Dermis microvascular lymphatic vessel endothelial cell (primary cell): ENCODE data around the gene SEPTIN7. TPM values are rescaled to one million over a fixed set of nuclear protein-coding genes. Genes with fewer than 3 reads are reported as not detected.

Source experiments
- DNase-seq, 2 donors: peaks; one replicate each; pipeline versions ENCODE4 v3.0.0 to v3.0.0-alpha.2; 2010; ENCODE audit warnings: low read depth in 2 of 2
- total RNA-seq: library from RNA; depleted of rRNA; stranded (reverse); fragments of >200 nt; gene quantifications from 2 replicates; pipeline ENCODE4 v1.2.1, GENCODE V29; 2014

SEPTIN7 gene
- total RNA-seq, 1 donor from 2014 or later, result 96.0 TPM

- no peak for DNase-seq
Measured at GRCh38 chr7:35787925-35788324, 12.9 kb upstream of the SEPTIN7 start.

GRCh38 chr7:35792472-35792871, 8.4 kb upstream of the SEPTIN7 start:
- DNase-seq, result peak; percentile 33 to 77

DNA sequence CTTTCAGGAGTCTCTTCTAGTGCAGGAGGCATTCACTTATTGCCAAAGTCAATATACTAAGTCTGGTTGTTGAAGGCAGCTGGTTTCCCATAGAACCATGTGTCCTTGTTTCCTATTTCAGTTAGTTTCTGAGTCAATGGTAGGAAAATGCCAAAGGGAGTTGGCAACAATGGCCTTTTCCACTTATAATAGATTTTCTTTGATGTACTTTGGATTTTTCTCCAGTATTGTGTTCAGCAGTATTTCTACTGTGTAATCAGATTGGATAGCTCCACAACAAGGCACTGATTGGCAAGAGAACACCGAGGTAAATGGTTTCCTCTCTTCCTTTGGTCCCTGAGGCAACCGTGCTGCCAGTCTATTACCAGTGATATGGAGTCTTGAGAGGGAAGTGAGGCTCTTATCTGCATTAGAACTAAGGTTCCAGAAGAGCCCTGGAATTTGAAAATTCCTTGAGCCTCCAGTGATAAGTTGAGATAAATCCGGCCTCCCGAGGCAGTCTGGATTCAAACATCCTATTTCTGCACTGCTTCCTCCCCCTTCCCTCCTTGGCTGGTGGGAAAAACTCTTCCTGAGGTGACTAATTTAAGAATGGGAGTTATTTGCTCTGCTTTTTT, 7.9 kb upstream of the SEPTIN7 start:
- peak; percentile 83 to 87 for DNase-seq

- no peak for DNase-seq
Measured at GRCh38 chr7:35797311-35797710, 3.5 kb upstream of the SEPTIN7 start.

DNA sequence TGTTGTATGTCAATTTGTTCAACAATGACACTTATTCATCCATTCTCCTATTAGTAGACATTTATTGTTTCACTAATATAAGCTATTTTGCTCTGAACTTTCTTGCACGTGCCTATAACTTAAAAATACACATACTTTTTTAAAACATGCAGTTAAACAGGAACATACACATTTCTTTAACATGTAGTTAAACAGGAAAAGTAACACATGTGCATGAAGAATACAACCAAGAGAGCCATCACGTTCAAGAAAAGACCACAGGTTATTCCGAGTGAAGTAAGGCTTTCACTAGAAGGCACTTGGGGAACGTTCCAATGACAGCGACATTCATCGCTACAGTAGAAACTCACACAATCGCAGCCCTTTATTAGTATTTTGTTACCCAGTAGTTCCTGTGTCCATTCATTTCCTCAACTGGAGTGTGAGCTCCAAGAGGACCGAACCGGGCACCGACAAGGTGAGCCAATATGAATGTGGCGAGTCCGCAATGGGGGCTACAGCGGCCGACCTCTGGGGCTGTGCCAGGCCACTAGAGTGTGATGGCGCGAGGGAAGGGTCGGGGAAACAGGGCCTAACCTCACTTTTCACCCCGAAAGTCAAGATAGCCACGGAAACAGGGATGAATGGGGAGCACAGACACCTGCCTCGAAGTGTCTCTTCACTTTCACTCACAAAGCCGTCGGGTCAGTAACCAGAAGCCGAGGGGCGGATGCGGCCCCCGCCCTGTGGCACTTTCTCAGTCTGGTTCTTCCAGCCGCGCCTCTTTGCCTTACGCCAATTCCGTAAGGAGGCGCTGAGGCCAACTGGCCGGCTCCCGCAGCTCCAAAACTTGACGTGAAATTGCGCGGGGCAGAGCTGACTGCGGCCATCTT, 775 bp upstream of the SEPTIN7 start:
- DNase-seq, result peak in 1 of 2 donors; percentile 85

- peak in 1 of 2 donors; percentile 63 for DNase-seq
Measured at GRCh38 chr7:35801392-35802101, 690 bp downstream of the SEPTIN7 start.

GRCh38 chr7:35802102-35802466, 1.2 kb downstream of the SEPTIN7 start:
- no peak for DNase-seq

DNA sequence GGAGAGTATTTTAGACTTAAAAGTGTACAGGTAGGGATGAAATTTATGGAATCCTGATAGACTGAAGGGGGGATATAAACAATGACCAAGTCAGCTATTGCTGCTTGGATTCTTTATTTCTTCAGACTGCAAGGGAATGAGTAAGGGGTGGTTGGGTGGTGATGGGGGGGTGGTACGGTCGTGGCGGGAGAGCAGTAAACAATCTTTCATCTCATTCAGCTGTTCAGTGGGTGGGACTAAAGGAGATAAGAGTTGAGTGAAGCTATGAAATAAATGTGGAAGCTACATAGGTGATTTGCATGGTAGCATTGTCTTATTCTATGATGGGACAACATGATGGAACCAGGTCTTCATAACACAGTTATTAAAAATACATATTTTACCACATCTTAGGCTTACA, 1.8 kb downstream of the SEPTIN7 start:
- peak in 1 of 2 donors; percentile 28 for DNase-seq

- no peak for DNase-seq
Measured at GRCh38 chr7:35804231-35804970, 3.5 kb downstream of the SEPTIN7 start.

DNA sequence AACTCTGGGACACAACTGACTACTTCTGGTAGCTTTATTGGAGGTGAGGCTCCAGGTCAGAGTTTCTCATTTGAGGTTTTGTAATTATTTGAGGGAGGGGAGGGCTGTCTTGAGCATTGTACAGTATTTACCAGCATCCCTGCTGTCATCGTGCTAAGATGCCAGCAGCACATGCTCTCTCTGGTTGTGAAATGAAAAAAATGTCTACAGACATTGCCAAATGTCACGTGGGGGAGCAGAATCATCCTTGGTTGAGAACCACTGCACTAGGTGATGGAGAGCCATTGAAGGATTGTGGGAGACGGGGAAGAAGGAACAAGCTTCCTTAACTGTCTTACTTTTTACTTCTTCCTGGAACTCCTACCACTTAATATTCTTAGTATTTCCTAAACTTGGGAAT, 5.0 kb downstream of the SEPTIN7 start:
- no peak for DNase-seq

GRCh38 chr7:35816514-35816913, 15.7 kb downstream of the SEPTIN7 start:
- no peak for DNase-seq

DNA sequence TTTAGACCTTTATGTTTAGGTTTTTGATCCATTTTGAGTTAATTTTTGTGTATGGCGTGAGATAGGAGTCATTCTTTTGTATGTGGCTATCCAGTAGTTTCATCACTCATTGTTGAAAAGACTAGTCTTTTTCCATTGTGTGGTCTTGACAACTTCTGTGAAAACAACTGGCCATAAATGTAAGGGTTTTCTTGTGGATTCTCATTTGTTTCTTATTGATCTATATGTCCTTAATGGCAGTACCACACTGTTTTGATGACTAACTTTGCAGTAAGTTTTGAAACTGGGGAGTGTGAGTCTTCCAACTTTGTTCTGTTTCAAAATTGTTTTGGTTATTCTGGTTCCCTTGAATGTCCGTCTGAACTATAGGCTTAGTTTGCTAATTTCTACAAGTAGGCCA, 16.3 kb downstream of the SEPTIN7 start:
- no peak for DNase-seq

GRCh38 chr7:35817930-35818329, 17.1 kb downstream of the SEPTIN7 start:
- no peak for DNase-seq

GRCh38 chr7:35818513-35818912, 17.7 kb downstream of the SEPTIN7 start:
- no peak for DNase-seq

DNA sequence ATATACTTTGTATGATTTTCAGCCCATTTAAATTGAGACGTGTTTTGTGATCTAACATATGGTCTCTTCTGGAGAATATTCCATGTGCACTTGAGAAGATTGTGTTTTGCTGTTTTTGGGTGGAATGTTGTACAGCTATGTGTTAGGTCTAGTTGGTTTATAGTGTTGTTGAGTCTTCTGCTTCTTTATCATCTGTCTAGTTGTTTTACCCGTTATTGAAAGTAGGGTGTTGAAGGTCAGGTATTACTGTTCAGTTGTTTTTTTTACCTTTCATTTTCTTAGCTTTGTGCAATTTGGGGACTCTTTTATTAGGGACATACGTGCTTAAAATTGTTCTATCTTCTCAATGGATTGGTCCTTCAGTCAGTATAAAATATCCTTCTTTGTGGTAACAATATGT, 18.5 kb downstream of the SEPTIN7 start:
- no peak for DNase-seq

GRCh38 chr7:35819954-35820703, 19.3 kb downstream of the SEPTIN7 start:
- no peak for DNase-seq

DNA sequence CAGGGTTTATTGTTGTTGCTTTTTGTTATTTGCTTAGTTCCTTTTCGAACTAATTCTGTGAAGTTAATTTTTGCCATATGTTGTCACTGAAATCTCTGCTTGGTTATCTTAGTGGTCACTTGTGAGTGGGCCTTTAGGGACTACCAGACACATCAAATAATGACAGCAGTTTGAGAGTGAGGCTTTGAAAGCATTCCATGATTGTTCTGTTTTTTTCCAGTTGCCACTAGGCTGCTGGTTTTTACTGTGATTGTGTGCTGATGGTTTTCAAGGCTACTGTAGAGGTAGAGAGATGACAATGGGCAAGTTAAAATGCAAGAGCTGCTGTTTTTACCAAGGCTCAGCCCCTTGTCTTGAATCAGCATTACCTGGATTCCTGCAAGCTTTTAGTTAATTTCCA, 20.0 kb downstream of the SEPTIN7 start:
- no peak for DNase-seq

DNA sequence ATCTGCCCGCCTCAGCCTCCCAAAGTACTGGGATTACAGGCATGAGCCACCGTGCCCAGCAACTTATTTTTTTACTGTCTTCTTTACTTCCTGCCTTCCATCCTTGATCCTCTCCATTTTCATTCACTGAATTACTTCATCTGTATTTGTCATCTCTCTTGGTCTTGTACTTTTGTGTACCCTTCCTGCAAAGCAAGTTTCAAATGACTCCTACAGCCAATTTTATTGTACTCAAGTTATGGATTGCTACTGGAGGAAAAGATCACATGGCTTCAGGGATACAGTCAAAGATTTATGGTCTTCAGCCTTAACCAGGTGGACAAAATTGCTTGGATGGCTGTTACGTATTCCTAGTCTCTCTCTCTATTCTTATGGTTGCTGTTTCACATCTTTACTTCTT, 22.6 kb downstream of the SEPTIN7 start:
- no peak for DNase-seq

- no peak for DNase-seq
Measured at GRCh38 chr7:35825974-35826373, 25.1 kb downstream of the SEPTIN7 start.

DNA sequence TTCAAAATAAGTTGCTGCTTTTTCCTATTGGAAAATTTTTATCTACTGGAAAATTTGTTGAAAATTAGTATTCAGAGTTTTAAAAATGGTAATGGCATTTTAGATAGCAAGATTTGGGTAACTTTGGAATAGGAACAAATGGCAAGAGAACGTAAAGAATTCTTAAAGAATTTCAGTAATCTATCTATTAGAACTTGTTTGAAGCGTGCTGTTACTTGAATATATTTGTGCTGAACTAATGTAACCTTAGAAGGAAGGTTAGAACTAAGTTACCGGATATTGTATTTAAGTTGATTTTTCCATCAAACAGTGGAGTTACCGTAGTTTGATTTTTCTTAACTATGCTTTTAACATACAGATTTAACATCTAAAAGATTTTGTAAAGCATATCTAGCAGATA, 25.9 kb downstream of the SEPTIN7 start:
- no peak for DNase-seq

- DNase-seq, result peak; percentile 0 to 57
Measured at GRCh38 chr7:35828817-35829216, 28.0 kb downstream of the SEPTIN7 start.
